Heart left ventricle (tissue), 16 donors: ENCODE data around the gene GRIN1. TPM values are rescaled to one million over a fixed set of nuclear protein-coding genes. Genes with fewer than 3 reads are reported as not detected.
A peak's percentile ranks its signal among the peaks of the same experiment; 100 is the strongest.

Experiments
- ATAC-seq, 4 donors: fragments of 200-7000 bp; cut with Tn5 transposase; one replicate each; pipeline ENCODE4 v1.9.1; 2020 to 2022; ENCODE audit warnings: moderate library complexity in 4 of 4, mild to moderate bottlenecking in 3 of 4, moderate number of reproducible peaks in 1 of 4
- DNase-seq, 5 donors: peaks; one replicate each; pipeline ENCODE4 v3.0.0-alpha.2; 2020
- H3K27ac ChIP-seq, 12 donors: fragments of 200-600 bp; sonication (generic) in 4 of 12; one replicate each; pipeline versions ENCODE4 v1.5.0 to v1.8.0; 2016 to 2022; ENCODE audit warnings: mild to moderate bottlenecking in 2 of 12
- H3K27me3 ChIP-seq, 9 donors: fragments of 200-600 bp; sonication (generic) in 2 of 9; one replicate each; pipeline versions ENCODE4 v1.5.1 to v1.8.0; 2016 to 2022; ENCODE audit warnings: mild to moderate bottlenecking in 3 of 9
- H3K36me3 ChIP-seq, 9 donors: fragments of 200-600 bp; sonication (generic) in 2 of 9; one replicate each; pipeline versions ENCODE4 v1.5.0 to v1.8.0; 2018 to 2022; ENCODE audit warnings: mild to moderate bottlenecking in 2 of 9
- H3K4me1 ChIP-seq, 12 donors: fragments of 200-600 bp; sonication (generic) in 4 of 12; one replicate each; pipeline versions ENCODE4 v1.5.0 to v1.8.0; 2016 to 2022; ENCODE audit warnings: mild to moderate bottlenecking in 3 of 12
- H3K4me3 ChIP-seq, 12 donors: fragments of 200-600 bp; sonication (generic) in 4 of 12; one replicate each; pipeline versions ENCODE4 v1.5.0 to v1.8.0; 2017 to 2022; ENCODE audit warnings: mild to moderate bottlenecking in 9 of 12, moderate library complexity in 4 of 12
- H3K9me3 ChIP-seq, 12 donors: fragments of 200-600 bp; sonication (generic) in 4 of 12; one replicate each; pipeline versions ENCODE4 v1.5.0 to v1.8.0; 2016 to 2022; ENCODE audit warnings: mild to moderate bottlenecking in 1 of 12
- CTCF ChIP-seq, 12 donors: fragments of 200-600 bp; sonication (generic) in 4 of 12; IDR thresholded peaks; one replicate each; pipeline versions ENCODE4 v1.5.0 to v1.8.0; 2018 to 2022; ENCODE audit warnings: antibody characterized with exemption in 12 of 12, mild to moderate bottlenecking in 5 of 12
- POLR2A ChIP-seq, 2 donors: fragments of 450-650 bp; IDR thresholded peaks; one replicate each; pipeline ENCODE4 v1.6.1; 2017; ENCODE audit warnings: antibody characterized with exemption in 2 of 2, mild to moderate bottlenecking in 2 of 2, moderate library complexity in 2 of 2
- WGBS, 4 donors: extraction: QIAGEN DNeasy Blood & Tissue Kit in 2 of 4; methylation state at CpG; one replicate each; pipeline versions ENCODE4 v1.1.5 to v1.1.7; 2013 to 2018; 5-methylcytosine and 5-hydroxymethylcytosine counted together
- intact Hi-C, 10 donors: fragments of 100-400 bp; cut with DNase I; formaldehyde crosslinking; loops; one replicate each; pipeline versions ENCODE4 v1.11.1 to v1.14.2; 2022
- polyA plus RNA-seq, 2 donors: library from polyadenylated mRNA; stranded (reverse); fragments of 200-250 nt; gene quantifications; one replicate each; pipeline ENCODE4 v1.2.3, GENCODE V29; 2013
- total RNA-seq, 9 donors: library from RNA; depleted of rRNA in 2 of 9; stranded (reverse); fragments of >200 nt in 2 of 9; fragmentation: NEBNext Ultra II Directional in 3 of 9; extraction: Animal tissue kit (Norgen Biotek cat#: 25700) in 3 of 9; gene quantifications; one replicate each; pipeline versions ENCODE4 v1.1.0 to v1.2.4, GENCODE V29; 2016 to 2023
- donor health status: ischemic (EF 13 %, LVEDD 7.1; RV severe dilation, severe dysfunction).
- donor health status: healthy with polysubstance abuse.
- donor health status: DM: no; HTN: yes; CAD: no.
- donor health status: DM: no; HTN: no; CAD: no.
- donor health status: ischemic (EF 25% LVEDD 6.9; RV normal size, moderate dysfunction).
- donor health status: ischemic (EF 25% LVEDD 5.7; RV mildly dilated, moderate dysfunction).
- donor health status: healthy.
- donor health status: DM: yes; HTN: yes; CAD: no.
- donor health status: ischemic (EF 35%, LVEDD 5.7; RV mildly dilated, moderate dysfunction).
- donor health status: nonischemic (EF 11% LVEDD 7.7; RV severe dilation, severe dysfunction).
- donor health status: DM: yes; HTN: yes; CAD: no.
- donor health status: PGD.
- donor health status: ischemic (EF 29% LVEDD 5.4; RV normal size, mild dysfunction).
- donor health status: nonischemic (EF 23%, LVEDD 6.1; RV moderate dilation, normal function).

GRIN1 gene
- total and polyA plus RNA-seq, 11 donors = 0.10 TPM; not detected in 10

GRCh38 chr9:137173796-137174664, 35.1 kb downstream of the GRIN1 start:
- 78 to 84% (median 83%) methylated on average over 41 to 45 of the region's 45 CpGs for WGBS, 4 donors
- Histone ChIP-seq H3K27me3 (peaks cover 5 to 36% (median 15%) of the 10 kb centered on the region in 9 donors), H3K4me3 (no peak overlapping the region), H3K4me1 (peaks cover 0 to 15% (median 7%) of the 10 kb centered on the region in 12 donors), H3K27ac (no peak overlapping the region), H3K36me3 (peaks cover 0 to 22% (median 14%) of the 10 kb centered on the region in 9 donors), H3K9me3 (no peaks in the 10 kb centered on the region)
- no peak for DNase-seq
- intact Hi-C loops = no loop called here
- ATAC-seq = no peak
- TF ChIP-seq CTCF (IDR thresholded peaks at IDR 0.05) (no peak), POLR2A (IDR thresholded peaks at IDR 0.05) (no peak)

GRCh38 chr9:137174722-137175293, 35.9 kb downstream of the GRIN1 start:
- intact Hi-C loops = no loop called here
- ATAC-seq = no peak
- 30 to 58% (median 45%) methylated on average over 6 to 34 of the region's 34 CpGs for WGBS, 4 donors

GRCh38 chr9:137175345-137175961, 36.5 kb downstream of the GRIN1 start:
- DNase-seq (no peak), ATAC-seq (peak in 1 of 4 donors; percentile 9)
- WGBS, 4 donors = 27 to 65% (median 41%) methylated on average over 12 to 33 of the region's 33 CpGs
- intact Hi-C loops = no loop called here
- Histone ChIP-seq H3K27me3 (peaks cover 0 to 22% (median 2%) of the 10 kb centered on the region in 9 donors), H3K4me3 (no peak overlapping the region), H3K27ac (no peak overlapping the region), H3K36me3 (peaks cover 0 to 36% (median 25%) of the 10 kb centered on the region in 9 donors), H3K9me3 (no peaks in the 10 kb centered on the region), H3K4me1 (peaks cover 0 to 4% (median 0%) of the 10 kb centered on the region in 12 donors)
- no peak for TF ChIP-seq POLR2A (IDR thresholded peaks at IDR 0.05)
- TF ChIP-seq CTCF (IDR thresholded peaks at IDR 0.05) = peak in 1 of 12 donors; percentile 18

More at GRCh38 chr9:137174722-137175293, 35.9 kb downstream of the GRIN1 start:
- peaks cover 0 to 7% (median under 1%) of the 10 kb centered on the region in 12 donors for H3K4me1 ChIP-seq
- H3K9me3 ChIP-seq = no peaks in the 10 kb centered on the region
- TF ChIP-seq POLR2A (IDR thresholded peaks at IDR 0.05) = no peak
- no peak for TF ChIP-seq CTCF (IDR thresholded peaks at IDR 0.05)
- DNase-seq = no peak
- peaks cover under 1 to 29% (median 9%) of the 10 kb centered on the region in 9 donors for H3K27me3 ChIP-seq
- H3K36me3 ChIP-seq = peaks cover 0 to 30% (median 19%) of the 10 kb centered on the region in 9 donors
- H3K27ac ChIP-seq = no peak overlapping the region
- no peak overlapping the region for H3K4me3 ChIP-seq
